Stomach (tissue), 4 donors: Measurements from ENCODE around the gene SGCE.

Experiments used
- POLR2AphosphoS5 ChIP-seq, 3 donors: sonication (generic); formaldehyde crosslinking; IDR thresholded peaks; one replicate each; pipeline ENCODE4 v1.6.1; 2016; ENCODE audit warnings: antibody characterized with exemption in 3 of 3
- TF ChIP-seq, protein P1 (sequence below), 7 experiments: fragments of 450-650 bp in 4 of 7; fragments of 200-600 bp in 3 of 7; sonication (generic) in 3 of 7; IDR thresholded peaks; one replicate each; pipeline ENCODE4 v1.5.1; 2016 to 2019; ENCODE audit warnings: antibody characterized with exemption in 7 of 7, control low read depth in 2 of 7, mild to moderate bottlenecking in 1 of 7

GRCh38 chr7:94665426-94665825, 9.5 kb upstream of the SGCE start:
- TF ChIP-seq, protein P1, sequence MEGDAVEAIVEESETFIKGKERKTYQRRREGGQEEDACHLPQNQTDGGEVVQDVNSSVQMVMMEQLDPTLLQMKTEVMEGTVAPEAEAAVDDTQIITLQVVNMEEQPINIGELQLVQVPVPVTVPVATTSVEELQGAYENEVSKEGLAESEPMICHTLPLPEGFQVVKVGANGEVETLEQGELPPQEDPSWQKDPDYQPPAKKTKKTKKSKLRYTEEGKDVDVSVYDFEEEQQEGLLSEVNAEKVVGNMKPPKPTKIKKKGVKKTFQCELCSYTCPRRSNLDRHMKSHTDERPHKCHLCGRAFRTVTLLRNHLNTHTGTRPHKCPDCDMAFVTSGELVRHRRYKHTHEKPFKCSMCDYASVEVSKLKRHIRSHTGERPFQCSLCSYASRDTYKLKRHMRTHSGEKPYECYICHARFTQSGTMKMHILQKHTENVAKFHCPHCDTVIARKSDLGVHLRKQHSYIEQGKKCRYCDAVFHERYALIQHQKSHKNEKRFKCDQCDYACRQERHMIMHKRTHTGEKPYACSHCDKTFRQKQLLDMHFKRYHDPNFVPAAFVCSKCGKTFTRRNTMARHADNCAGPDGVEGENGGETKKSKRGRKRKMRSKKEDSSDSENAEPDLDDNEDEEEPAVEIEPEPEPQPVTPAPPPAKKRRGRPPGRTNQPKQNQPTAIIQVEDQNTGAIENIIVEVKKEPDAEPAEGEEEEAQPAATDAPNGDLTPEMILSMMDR (IDR thresholded peaks at IDR 0.05): no peak
- no peak for TF ChIP-seq POLR2AphosphoS5 (IDR thresholded peaks at IDR 0.05)
